AG09309 (cell line): ENCODE measurements around the gene ASXL1.

Source experiments
- DNase-seq: peaks from one replicate; pipeline ENCODE4 v3.0.0-alpha.2; 2010; ENCODE audit warnings: low read depth
- H3K4me3 ChIP-seq: 2 replicates; pipeline ENCODE4 v1.5.1; 2011; ENCODE audit warnings: mild to moderate bottlenecking, low read depth, low read length, moderate library complexity; ENCODE audit not compliant: control insufficient read depth
- TF ChIP-seq, protein P1 (sequence below): IDR thresholded peaks from 2 replicates; pipeline ENCODE4 v1.5.1; 2011; ENCODE audit warnings: mild to moderate bottlenecking, low read depth, low read length, inconsistent platforms; ENCODE audit not compliant: insufficient read depth, control insufficient read depth; ENCODE audit errors: missing control alignments

The ASXL1 gene

DNA sequence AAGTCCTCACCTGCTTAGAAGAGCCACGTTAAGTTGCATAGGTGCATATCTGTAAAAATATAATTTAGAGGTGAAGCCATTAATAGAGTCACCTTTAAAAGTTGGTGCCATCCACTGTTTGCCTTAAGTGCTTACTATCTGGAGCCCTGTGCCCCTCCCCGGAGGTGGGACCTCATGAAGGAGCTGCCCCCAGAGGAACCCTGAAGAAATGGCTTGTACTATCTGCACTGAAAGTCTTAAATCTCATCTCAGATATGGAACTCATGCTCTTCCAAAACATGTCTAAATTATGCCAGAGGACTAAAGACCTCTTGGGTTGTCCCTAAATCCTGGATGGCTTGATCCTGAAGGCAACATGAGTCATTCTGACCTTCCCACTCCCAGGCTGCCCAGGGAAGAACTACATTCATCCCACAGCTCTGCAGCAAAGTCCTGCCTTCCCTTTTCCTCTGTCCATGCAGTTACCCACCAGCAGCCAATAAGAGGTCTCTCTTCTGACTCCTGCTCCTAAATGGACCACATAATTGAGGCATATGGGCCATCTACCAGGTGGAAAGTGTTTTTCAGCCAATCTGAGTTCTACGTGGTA lies 85.3 kb downstream of the ASXL1 start:
- TF ChIP-seq, protein P1, sequence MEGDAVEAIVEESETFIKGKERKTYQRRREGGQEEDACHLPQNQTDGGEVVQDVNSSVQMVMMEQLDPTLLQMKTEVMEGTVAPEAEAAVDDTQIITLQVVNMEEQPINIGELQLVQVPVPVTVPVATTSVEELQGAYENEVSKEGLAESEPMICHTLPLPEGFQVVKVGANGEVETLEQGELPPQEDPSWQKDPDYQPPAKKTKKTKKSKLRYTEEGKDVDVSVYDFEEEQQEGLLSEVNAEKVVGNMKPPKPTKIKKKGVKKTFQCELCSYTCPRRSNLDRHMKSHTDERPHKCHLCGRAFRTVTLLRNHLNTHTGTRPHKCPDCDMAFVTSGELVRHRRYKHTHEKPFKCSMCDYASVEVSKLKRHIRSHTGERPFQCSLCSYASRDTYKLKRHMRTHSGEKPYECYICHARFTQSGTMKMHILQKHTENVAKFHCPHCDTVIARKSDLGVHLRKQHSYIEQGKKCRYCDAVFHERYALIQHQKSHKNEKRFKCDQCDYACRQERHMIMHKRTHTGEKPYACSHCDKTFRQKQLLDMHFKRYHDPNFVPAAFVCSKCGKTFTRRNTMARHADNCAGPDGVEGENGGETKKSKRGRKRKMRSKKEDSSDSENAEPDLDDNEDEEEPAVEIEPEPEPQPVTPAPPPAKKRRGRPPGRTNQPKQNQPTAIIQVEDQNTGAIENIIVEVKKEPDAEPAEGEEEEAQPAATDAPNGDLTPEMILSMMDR, result no peak
- H3K4me3 ChIP-seq, result no peak overlapping the region
- no peak for DNase-seq

DNA sequence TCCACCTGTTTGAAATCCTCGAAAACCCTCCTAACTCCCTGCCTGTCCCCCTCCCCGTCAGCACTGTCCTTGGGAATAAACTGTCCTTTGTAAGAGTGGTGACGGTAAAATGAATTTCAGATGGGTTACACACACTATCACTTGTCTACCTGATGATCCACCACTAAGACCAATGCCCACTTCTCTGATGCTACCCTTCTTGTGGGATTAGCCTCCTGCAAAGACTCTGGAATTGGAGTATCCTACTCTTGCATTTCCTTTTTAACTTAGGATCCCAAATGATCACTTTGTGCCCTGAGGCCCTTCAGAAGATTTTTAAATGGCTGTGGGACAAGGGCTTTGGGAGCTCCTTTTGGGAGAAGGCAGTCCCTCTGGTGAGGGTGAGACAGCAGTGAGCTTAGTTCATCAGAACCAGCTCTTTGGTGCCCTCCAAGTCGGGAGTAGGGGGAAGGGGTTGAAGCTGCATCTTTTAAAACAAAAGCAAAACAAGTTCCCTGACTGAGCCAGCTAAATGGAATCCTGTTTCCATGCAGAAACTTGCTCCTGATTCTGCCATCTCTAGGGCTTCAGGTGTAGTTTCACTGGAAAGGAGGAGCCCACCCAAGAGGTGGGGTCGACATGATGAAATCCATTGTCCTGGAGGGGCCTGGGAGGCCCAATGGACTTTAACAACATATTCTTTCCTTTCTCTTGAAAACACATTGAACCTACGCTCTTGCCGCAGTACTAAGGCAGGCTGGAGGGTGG lies 86.5 kb downstream of the ASXL1 start:
- no peak for DNase-seq
- H3K4me3 ChIP-seq, result no peak overlapping the region
- TF ChIP-seq, protein P1, result no peak

DNA sequence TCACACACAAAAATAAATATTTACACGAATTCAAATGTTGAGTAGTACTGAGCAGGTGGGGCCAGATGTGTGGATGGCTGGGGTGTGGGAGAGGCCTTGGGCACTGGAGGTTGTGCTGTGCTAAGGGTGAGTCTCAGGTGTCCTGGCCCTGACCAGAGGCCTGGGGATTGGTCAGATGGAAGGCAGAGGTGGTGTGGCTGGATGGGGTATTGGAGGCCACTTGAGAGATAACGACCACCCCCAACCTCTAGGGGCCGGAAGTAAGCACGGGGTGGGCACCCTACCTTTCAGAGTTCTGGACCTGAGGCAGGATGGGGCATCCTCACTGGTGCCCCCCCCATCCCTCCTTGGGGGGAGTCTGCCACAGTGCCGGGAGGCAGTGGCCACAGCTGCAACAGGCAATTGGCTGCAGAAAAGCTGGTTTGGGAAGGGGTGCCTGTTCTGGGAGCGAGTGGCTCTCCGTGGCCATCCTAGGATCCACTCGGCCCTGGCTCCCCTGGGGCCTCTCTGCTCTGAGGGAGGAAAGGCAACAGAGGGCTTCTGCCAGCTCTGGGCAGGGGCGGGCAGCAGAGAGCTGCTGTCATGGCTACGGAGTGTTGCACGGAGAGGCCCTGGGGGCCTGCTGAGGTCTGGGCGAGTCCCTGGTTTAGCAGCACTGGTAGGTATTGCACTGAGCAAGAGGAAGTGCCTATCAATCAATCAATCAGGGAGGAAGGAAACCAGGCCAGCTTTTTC lies 87.6 kb downstream of the ASXL1 start:
- no peak overlapping the region for H3K4me3 ChIP-seq
- DNase-seq, result no peak
- TF ChIP-seq, protein P1, result no peak

DNA sequence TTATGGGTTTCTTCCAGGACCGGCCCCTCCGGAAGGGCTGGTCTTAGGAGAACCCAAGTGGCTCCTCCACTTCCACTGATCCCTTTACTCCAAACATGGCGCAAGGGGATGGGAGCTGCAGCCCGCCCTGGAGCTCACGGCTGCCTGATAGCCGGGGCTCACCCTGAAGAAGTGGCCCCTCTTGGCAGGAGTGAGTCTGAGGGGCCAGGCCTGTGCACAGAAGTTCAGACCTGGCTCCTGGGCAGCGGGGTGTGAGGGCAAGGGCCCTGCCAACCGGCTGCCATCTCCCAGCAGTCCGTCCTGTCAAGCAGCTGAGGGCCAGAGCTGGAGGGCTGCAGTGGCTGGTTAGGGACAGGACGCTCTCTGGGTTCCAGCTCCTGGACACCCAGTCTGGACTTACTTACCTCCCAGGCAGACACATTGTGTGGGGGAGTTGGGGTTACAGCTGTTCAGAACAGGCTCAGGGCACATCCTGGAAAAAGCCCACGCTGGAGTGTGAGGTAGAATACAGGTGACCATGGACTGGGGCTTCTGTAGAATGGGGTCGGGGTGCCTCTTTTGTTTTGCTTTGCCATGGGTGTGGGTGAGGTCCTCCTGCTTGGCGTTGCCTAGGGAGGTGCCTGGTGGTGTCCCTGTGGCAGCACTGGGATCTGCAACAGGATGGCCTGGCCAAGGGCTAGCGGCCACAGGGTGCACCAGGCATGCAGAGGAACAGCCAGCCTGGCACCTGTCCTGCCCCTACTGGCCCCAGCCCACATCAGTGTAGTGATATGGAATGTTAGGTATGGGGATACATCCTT lies 88.4 kb downstream of the ASXL1 start:
- H3K4me3 ChIP-seq, result no peak overlapping the region
- DNase-seq, result no peak
- TF ChIP-seq, protein P1, result no peak

DNA sequence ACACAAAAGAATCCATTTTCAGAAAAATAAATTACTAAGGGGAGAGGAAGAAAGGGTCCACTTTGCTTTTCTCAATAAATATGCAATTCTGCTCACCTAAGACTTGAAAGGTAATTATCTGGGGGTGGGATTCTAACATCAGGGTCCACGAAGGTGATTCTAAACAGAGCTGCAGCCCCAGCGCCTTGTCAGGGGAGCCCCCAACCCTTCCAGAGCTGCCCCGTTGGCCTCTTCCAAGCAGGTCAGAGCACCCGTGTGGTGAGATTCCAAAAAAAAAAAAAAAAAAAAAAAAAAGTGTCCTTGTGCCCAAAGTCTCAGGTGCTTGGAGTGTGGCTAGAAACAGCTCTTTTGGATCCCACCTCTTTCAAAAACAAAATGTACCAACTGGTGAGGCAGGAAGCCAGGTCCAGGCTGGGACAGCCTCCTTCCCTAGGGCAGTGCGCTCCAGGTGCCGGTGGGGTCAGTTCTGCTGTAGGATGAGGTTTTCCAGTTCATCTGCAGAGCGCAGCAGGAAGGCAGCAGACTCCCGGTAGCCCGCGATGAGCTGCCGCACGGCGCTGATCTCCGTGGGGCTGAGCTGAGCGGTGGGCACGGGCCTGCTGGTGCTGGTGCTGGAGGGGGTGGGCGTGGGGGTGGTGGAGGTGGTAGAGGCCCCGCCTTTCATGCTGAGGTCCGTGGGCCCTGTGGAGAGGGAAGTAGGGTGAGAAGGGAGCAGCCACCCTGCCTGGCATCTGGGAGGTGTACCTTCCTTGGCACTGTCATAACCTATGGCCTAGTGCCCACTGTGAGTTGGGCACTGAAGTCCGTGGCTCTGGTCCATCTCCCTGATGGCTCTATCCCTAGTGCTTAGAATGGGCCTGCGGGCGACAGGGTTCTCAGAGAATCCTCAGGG lies 89.3 kb downstream of the ASXL1 start:
- TF ChIP-seq, protein P1, result no peak
- H3K4me3 ChIP-seq, result no peak overlapping the region
- no peak for DNase-seq
